Ectodermal cell (in vitro differentiated cells): Measurements from ENCODE around the gene FSTL5.

Experiments used
- H3K27ac ChIP-seq: 2 replicates; pipeline ENCODE4 v1.7.0; 2013; ENCODE audit warnings: mild to moderate bottlenecking, low read depth, low read length; ENCODE audit not compliant: insufficient read depth, poor library complexity, severe bottlenecking
- H3K27me3 ChIP-seq: 2 replicates; pipeline ENCODE4 v1.7.0; 2013; ENCODE audit warnings: mild to moderate bottlenecking, low read length; ENCODE audit not compliant: insufficient read depth, control insufficient read depth, poor library complexity, severe bottlenecking
- H3K36me3 ChIP-seq: one replicate; pipeline ENCODE4 v1.7.0; 2013; ENCODE audit warnings: low read length; ENCODE audit not compliant: control insufficient read depth, insufficient read depth
- H3K4me1 ChIP-seq: one replicate; pipeline ENCODE4 v1.7.0; 2013; ENCODE audit warnings: low read length; ENCODE audit not compliant: control insufficient read depth, insufficient read depth
- H3K4me3 ChIP-seq: 2 replicates; pipeline ENCODE4 v1.7.0; 2013; ENCODE audit warnings: low read depth, low read length, control low read depth; ENCODE audit not compliant: insufficient read depth
- H3K9me3 ChIP-seq: 2 replicates; pipeline ENCODE4 v1.7.0; 2013; ENCODE audit warnings: mild to moderate bottlenecking, low read length, moderate library complexity; ENCODE audit not compliant: control insufficient read depth
- WGBS, 2 experiments: methylation state at CpG; one replicate each; pipeline ENCODE4 v1.1.7; 2013; ENCODE audit warnings: missing lambda C conversion rate in 2 of 2; 5-methylcytosine and 5-hydroxymethylcytosine counted together

FSTL5 gene

DNA sequence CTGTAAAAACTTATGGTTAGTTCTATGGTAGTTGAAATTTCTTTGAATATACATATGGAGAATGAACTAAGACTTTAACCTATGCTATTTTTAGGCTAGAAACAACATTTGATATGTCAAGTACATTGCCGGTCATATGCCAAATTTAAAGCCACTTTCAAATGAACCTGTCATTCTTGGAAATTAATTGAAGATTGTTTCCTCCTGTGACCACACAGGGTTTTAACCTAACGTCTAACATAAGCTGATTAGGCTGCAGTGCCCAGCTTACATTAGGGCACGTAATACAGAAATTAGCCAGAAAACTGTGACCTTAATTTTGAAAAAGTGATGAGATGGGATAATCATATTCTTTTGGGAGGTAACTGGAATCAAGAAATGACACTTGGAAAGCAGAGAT is 645.9 kb downstream of the FSTL5 start:
- Histone ChIP-seq H3K27me3 (no peaks in the 10 kb centered on the region), H3K4me3 (no peak overlapping the region), H3K36me3 (no peaks in the 10 kb centered on the region), H3K27ac (no peak overlapping the region), H3K4me1 (no peaks in the 10 kb centered on the region), H3K9me3 (no peaks in the 10 kb centered on the region)
- WGBS, 2 experiments: 98 to 99% methylated on average over 3 of the region's 3 CpGs

DNA sequence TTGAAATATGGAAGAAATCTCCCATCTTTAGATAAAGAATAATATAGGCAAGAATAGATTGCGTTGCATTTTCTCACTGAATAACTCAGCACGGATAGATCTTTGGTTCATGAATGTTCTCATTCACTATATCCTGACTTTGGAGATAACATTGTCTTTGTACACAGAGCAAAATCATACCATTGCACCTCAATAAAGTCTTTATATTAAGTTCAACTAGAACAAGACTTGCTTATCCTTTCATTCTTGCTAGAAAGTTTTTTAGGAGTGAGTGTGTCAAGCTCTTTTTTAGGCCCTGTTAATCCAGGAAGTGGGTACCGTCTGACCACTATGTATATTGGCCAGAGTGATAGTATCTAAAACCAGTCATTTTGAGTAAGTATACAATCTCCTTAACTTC is 658.7 kb downstream of the FSTL5 start:
- H3K27ac ChIP-seq: no peak overlapping the region
- H3K36me3 ChIP-seq: no peaks in the 10 kb centered on the region
- 81 to 97% methylated on average over 2 to 3 of the region's 3 CpGs for WGBS, 2 experiments
- H3K27me3 ChIP-seq: no peaks in the 10 kb centered on the region
- no peaks in the 10 kb centered on the region for H3K4me1 ChIP-seq
- H3K4me3 ChIP-seq: no peak overlapping the region
- H3K9me3 ChIP-seq: no peaks in the 10 kb centered on the region

DNA sequence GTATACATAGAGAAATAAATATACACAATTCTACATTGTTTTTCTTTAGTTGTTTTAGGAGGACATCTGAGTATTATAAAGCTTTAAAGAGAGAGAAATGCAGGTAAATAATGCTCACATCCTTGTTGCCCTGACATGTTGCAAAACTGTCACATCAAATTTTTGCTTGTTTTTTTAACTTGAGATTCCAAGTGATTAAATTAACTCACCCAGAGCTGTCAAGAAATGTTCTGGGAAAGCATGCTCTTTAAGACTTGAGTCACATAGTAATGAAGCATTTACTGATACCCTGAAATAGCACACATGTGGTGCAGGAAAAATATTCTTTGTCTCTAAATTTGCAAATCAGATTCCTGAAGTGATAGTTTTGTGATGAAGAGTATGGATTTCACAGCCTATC is 665.6 kb downstream of the FSTL5 start:
- no peak overlapping the region for H3K4me3 ChIP-seq
- H3K4me1 ChIP-seq: no peaks in the 10 kb centered on the region
- no peaks in the 10 kb centered on the region for H3K36me3 ChIP-seq
- H3K9me3 ChIP-seq: no peaks in the 10 kb centered on the region
- no peak overlapping the region for H3K27ac ChIP-seq
- no peaks in the 10 kb centered on the region for H3K27me3 ChIP-seq

DNA sequence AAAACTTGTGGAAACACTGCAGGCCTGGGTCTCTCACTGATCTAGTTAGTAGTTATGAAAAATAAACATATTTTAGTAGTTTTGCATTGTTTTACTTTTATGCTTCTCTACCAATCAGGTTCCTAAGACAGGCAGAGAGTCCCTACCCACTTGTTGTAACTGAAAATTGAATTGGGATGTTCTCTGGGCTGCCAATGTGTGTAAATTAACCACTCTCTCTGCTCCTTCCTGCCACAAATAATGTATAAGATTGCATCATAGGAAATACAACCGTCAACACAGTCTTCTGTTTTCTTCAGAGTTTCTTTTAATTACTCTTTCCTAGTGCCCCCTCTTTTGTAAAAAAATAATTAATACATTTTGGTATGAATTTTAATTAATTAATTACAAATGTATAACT is 677.3 kb downstream of the FSTL5 start:
- H3K27ac ChIP-seq: no peak overlapping the region
- H3K27me3 ChIP-seq: no peaks in the 10 kb centered on the region
- H3K4me1 ChIP-seq: no peaks in the 10 kb centered on the region
- WGBS, 2 experiments: 88% methylated on average over 1 of the region's 1 CpG; no CpG with 5 or more reads in 1 of the 2 experiments
- H3K4me3 ChIP-seq: no peak overlapping the region
- no peaks in the 10 kb centered on the region for H3K9me3 ChIP-seq
- H3K36me3 ChIP-seq: no peaks in the 10 kb centered on the region

DNA sequence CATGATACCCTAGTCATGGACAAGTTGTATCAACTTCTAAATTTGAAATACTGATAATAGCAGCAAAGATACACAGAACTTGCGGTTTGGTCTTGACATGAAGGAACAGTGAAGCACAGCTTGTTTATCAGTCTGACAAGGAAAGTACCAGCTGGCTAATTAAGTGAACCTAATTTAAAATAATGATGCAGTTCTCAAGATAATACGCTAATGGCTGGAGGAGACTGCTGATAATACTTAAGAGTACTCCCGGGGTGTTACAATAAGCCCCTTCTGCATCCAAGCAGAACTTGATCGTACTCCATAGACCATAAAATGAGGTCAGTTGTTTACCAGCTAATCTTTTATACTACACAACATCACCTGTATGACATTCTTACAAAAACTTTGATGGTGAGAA is 697.5 kb downstream of the FSTL5 start:
- Histone ChIP-seq H3K4me1 (no peaks in the 10 kb centered on the region), H3K27ac (no peak overlapping the region), H3K27me3 (no peaks in the 10 kb centered on the region), H3K4me3 (no peak overlapping the region), H3K9me3 (no peaks in the 10 kb centered on the region), H3K36me3 (no peaks in the 10 kb centered on the region)
- WGBS, 2 experiments: 94 to 96% methylated on average over 4 of the region's 4 CpGs

DNA sequence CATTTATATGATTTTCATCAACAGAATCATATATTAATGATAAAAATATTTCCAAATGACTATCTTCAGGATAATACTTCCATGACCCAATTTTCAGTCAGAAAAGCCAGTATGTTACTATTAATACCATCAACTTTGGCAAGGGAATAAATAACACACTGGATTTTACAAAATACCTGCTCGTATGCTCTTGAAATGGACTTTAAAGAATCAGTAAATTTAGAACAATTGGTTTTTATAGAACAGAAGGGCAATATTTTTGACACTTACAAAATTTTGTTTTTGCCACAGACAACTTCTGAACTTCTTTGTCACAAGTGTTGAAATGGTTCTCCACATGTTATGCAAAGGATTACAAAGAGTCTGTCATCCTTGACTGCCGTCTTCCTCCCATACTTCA is 700.4 kb downstream of the FSTL5 start:
- Histone ChIP-seq H3K27ac (no peak overlapping the region), H3K9me3 (no peaks in the 10 kb centered on the region), H3K4me1 (no peaks in the 10 kb centered on the region), H3K27me3 (no peaks in the 10 kb centered on the region), H3K4me3 (no peak overlapping the region), H3K36me3 (no peaks in the 10 kb centered on the region)
- 95 to 97% methylated on average over 2 of the region's 2 CpGs for WGBS, 2 experiments

DNA sequence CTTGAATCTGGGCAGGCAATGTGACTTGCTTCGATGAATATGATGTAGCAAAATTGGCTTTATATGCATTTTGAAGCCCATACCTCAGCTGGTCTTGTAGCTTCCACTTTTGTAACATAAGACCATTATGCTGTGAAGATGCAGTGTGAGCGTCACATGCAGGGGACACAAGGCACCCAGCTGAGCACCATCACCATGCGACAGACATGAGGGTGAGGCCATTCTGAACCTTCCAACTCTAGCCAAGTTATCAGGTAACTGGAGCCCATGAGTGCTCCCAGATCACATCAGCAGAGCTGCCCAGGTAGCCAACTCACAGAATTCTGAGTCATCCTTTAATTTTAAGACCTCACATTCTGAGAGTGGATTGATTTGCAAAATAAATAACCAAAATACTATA is 705.9 kb downstream of the FSTL5 start:
- Histone ChIP-seq H3K4me3 (no peak overlapping the region), H3K4me1 (no peaks in the 10 kb centered on the region), H3K36me3 (no peaks in the 10 kb centered on the region), H3K27ac (no peak overlapping the region), H3K9me3 (no peaks in the 10 kb centered on the region), H3K27me3 (no peaks in the 10 kb centered on the region)
- 89 to 93% methylated on average over 3 of the region's 3 CpGs for WGBS, 2 experiments

DNA sequence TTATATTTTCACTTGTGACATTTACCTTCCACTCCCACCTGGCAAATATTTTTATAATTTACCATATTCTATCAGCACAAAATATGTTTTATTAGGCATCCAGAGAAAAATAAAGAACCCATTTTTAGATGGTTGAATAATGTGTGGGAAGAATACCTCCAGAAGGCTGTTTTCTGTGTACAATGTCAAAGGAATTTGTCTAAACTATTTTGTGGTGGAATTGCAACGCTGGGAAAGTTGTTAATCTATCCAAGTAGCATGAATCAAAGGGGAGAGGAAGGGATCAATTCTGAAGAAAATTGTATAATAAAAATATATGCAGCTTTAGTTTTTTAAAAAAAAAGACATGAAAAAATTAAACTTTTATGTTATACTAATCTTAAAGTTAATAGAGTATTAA is 706.5 kb downstream of the FSTL5 start:
- Histone ChIP-seq H3K27ac (no peak overlapping the region), H3K9me3 (no peaks in the 10 kb centered on the region), H3K4me1 (no peaks in the 10 kb centered on the region), H3K4me3 (no peak overlapping the region), H3K27me3 (no peaks in the 10 kb centered on the region), H3K36me3 (no peaks in the 10 kb centered on the region)
- WGBS, 2 experiments: 80 to 100% methylated on average over 1 of the region's 1 CpG

DNA sequence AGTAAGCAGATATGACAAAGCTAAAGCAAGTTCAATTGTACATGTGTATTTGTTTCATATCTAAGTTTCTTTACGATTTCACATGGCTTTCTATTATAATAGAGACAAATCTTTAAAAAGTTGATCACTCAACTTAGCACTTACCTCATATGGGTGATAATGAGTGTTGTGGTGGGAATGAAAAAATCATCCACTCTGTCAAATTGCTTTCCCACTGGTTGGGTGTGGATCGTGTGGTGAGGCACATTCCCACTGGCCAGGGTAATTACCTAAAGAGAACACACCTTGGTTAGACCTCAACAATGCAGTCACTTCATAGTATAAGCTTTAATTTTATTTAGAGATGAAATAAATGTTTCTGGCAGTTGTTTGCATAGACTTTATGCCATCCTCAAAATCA is 708.9 kb downstream of the FSTL5 start:
- WGBS, 2 experiments: 100% methylated on average over 1 of the region's 2 CpGs
- H3K4me1 ChIP-seq: no peaks in the 10 kb centered on the region
- no peaks in the 10 kb centered on the region for H3K27me3 ChIP-seq
- no peaks in the 10 kb centered on the region for H3K36me3 ChIP-seq
- no peak overlapping the region for H3K4me3 ChIP-seq
- H3K9me3 ChIP-seq: no peaks in the 10 kb centered on the region
- no peak overlapping the region for H3K27ac ChIP-seq

DNA sequence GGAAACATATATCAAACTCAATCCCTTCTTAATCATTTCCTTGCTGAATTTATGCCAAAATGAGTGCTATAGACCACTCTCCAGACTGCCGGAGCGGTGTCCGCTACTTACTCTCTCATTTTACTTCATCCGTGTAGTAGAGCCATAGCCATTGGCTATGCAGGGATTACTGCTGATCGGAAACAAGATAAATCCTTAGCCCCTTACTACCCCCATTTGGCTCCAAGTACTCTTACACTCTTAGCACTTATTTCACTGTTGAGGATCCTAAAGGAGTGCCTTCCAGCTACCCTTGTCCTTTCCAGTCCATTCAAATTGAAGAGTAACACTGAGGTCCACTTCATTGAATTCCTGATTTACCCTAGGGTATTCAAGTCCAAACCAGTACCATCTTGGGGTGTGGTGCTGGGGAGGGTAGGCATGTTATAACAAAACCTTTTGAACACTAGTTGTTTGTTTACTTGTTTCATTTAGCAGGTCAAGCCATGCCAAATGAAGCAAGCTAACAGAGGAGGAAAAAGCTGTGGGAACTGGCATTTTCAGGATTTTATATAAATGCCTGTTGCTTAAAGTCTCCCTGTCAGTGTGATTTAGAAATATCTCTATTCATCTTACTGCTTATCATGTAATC is 715.1 kb downstream of the FSTL5 start:
- H3K9me3 ChIP-seq: no peaks in the 10 kb centered on the region
- H3K27ac ChIP-seq: no peak overlapping the region
- no peak overlapping the region for H3K4me3 ChIP-seq
- H3K27me3 ChIP-seq: no peaks in the 10 kb centered on the region
- no peaks in the 10 kb centered on the region for H3K4me1 ChIP-seq
- WGBS, 2 experiments: 93 to 98% methylated on average over 5 of the region's 5 CpGs
- no peaks in the 10 kb centered on the region for H3K36me3 ChIP-seq

DNA sequence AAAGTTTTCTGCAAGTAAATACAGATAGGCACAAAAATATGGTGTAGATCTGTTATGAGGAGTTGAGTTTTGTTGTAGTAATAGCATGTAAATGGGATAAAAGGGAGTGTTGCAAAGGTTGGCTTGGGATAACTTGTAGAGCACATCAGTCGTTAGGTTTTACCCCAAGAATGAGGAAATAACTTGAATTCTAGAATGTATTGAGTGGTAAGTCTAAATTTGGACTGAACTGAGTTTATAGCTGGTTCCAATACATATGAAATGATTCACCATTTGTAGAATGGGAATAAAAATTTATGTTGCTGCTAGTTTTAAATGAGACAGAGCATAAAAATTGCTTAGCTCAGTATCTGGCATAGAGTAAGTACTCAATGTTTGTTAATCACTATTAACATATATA is 719.2 kb downstream of the FSTL5 start:
- Histone ChIP-seq H3K4me3 (no peak overlapping the region), H3K9me3 (no peaks in the 10 kb centered on the region), H3K4me1 (no peaks in the 10 kb centered on the region), H3K36me3 (no peaks in the 10 kb centered on the region), H3K27me3 (no peaks in the 10 kb centered on the region), H3K27ac (no peak overlapping the region)
- WGBS, 2 experiments: 83 to 91% methylated on average over 1 of the region's 1 CpG
